Right atrium auricular region (tissue), 2 donors: Measurements from ENCODE around the gene DUSP7. TPM values are rescaled to one million over a fixed set of nuclear protein-coding genes. Genes with fewer than 3 reads are reported as not detected.

Experiments used
- DNase-seq: peaks from one replicate; pipeline ENCODE4 v3.0.0-alpha.2; 2019; ENCODE audit warnings: low spot score
- H3K27ac ChIP-seq, 2 donors: fragments of 200-600 bp; sonication (generic); 1 replicate in 1 of 2; 2 replicates in 1 of 2; pipeline ENCODE4 v1.5.1; 2016 to 2019
- H3K27me3 ChIP-seq, 2 donors: fragments of 200-600 bp; sonication (generic); one replicate each; pipeline versions ENCODE4 v1.5.1 to v1.6.0; 2017 to 2019
- H3K36me3 ChIP-seq: fragments of 200-600 bp; sonication (generic); one replicate; pipeline ENCODE4 v1.5.1; 2016
- H3K4me1 ChIP-seq, 2 donors: fragments of 200-600 bp; sonication (generic); one replicate each; pipeline versions ENCODE4 v1.5.1 to v1.6.0; 2017 to 2019
- H3K4me3 ChIP-seq, 2 donors: fragments of 200-600 bp; sonication (generic); 1 replicate in 1 of 2; 2 replicates in 1 of 2; pipeline ENCODE4 v1.5.1; 2017 to 2019; ENCODE audit warnings: mild to moderate bottlenecking in 1 of 2, moderate library complexity in 1 of 2
- H3K9me3 ChIP-seq, 2 donors: fragments of 200-600 bp; sonication (generic); one replicate each; pipeline ENCODE4 v1.5.1; 2019
- total RNA-seq, 2 donors: library from RNA; depleted of rRNA; stranded (reverse); fragments of >200 nt; gene quantifications; one replicate each; pipeline ENCODE4 v1.1.0, GENCODE V29; 2016
- TF ChIP-seq, protein P1 (sequence below), 2 donors: fragments of 200-600 bp; sonication (generic); IDR thresholded peaks; one replicate each; pipeline ENCODE4 v1.5.1; 2019; ENCODE audit warnings: antibody characterized with exemption in 2 of 2

Gene DUSP7
- total RNA-seq, 2 donors from 2014 or later: 17.7 to 33.7 TPM

DNA sequence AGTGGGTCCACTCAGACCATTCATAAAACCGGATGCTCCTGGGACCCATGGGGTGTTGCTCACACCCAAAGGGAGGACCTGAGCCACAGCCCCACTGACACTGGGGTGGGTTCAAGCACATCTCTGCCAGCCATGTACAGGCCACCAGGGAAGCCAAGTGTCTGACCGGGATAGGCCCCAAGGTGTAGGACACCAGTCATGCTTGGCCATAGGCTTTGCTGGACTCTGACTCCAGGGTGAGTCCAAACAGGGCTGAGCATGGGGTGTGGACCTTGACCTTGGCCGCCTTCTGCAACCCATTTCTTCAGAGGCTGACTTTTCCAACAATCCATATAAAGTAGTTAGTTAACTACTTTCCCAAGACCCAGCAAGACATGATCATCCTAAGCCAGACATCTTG is 31.4 kb upstream of the DUSP7 start:
- Histone ChIP-seq H3K4me3 (no peak overlapping the region), H3K27ac (no peak overlapping the region), H3K4me1 (peaks cover 0 to 57% of the 10 kb centered on the region in 2 donors), H3K9me3 (no peaks in the 10 kb centered on the region), H3K36me3 (no peaks in the 10 kb centered on the region), H3K27me3 (no peaks in the 10 kb centered on the region)
- no peak for DNase-seq
- TF ChIP-seq, protein P1, sequence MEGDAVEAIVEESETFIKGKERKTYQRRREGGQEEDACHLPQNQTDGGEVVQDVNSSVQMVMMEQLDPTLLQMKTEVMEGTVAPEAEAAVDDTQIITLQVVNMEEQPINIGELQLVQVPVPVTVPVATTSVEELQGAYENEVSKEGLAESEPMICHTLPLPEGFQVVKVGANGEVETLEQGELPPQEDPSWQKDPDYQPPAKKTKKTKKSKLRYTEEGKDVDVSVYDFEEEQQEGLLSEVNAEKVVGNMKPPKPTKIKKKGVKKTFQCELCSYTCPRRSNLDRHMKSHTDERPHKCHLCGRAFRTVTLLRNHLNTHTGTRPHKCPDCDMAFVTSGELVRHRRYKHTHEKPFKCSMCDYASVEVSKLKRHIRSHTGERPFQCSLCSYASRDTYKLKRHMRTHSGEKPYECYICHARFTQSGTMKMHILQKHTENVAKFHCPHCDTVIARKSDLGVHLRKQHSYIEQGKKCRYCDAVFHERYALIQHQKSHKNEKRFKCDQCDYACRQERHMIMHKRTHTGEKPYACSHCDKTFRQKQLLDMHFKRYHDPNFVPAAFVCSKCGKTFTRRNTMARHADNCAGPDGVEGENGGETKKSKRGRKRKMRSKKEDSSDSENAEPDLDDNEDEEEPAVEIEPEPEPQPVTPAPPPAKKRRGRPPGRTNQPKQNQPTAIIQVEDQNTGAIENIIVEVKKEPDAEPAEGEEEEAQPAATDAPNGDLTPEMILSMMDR (IDR thresholded peaks at IDR 0.05): no peak

DNA sequence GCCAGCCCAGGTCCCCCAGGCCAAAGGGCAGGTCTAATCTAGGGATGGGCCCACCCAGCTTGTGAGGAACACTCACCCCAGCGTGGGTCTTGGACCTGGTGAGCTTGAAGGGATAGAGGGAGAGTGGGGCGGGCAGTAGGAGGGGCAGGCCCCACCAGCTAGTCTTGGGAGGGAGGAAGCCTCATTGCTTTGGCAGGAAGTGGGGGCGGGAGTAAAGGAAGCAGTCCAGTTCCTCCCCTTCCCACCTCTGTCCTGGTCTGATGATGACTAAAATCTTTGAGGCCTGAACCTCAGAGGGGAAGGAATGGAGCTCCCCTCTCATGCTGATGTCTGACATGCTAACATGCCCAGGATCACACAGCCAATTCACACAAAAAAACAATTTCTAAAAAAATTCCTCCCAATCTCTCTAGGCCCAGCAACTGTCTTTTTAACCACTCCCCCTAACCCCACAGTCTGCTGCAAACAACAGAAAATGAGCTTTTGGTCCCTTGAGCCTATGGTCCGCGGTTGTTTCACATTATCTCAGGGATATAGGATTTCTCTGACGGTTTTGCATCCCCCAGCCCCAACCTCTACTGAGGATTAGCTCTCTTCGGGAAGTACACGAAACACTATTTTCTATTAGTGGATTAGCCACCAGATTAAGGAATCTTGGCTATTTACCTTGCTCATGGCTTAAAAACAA is 30.7 kb upstream of the DUSP7 start:
- H3K4me3 ChIP-seq: no peak overlapping the region
- no peaks in the 10 kb centered on the region for H3K27me3 ChIP-seq
- peaks cover 0 to 54% of the 10 kb centered on the region in 2 donors for H3K4me1 ChIP-seq
- H3K9me3 ChIP-seq: no peaks in the 10 kb centered on the region
- TF ChIP-seq, protein P1 (IDR thresholded peaks at IDR 0.05): no peak
- no peak for DNase-seq
- H3K27ac ChIP-seq: peak overlapping the region in 1 of 2 donors; percentile 26
- no peaks in the 10 kb centered on the region for H3K36me3 ChIP-seq

DNA sequence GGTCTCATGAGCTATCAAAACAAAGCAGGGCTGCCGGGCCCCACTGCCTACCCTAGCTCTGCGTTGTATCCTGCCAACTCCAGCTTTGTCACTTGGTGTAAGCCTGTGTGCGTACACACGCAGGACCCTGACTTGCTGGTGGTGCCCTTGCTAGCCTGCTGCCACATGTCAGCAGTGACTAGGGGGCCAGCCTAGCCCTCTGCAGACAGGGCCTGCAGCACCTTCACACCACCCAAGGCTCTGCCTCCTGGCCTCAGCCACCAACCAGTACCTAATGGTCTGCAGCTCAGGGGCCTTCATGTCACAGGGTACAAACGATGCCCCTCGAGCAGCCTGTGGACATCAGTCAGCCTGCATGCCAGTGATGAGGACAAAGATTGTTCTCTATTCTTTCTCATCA is 30.1 kb upstream of the DUSP7 start:
- Histone ChIP-seq H3K36me3 (no peaks in the 10 kb centered on the region), H3K27me3 (no peaks in the 10 kb centered on the region), H3K4me1 (peaks cover 0 to 47% of the 10 kb centered on the region in 2 donors), H3K27ac (no peak overlapping the region), H3K4me3 (no peak overlapping the region), H3K9me3 (no peaks in the 10 kb centered on the region)
- TF ChIP-seq, protein P1 (IDR thresholded peaks at IDR 0.05): no peak
- DNase-seq: no peak

DNA sequence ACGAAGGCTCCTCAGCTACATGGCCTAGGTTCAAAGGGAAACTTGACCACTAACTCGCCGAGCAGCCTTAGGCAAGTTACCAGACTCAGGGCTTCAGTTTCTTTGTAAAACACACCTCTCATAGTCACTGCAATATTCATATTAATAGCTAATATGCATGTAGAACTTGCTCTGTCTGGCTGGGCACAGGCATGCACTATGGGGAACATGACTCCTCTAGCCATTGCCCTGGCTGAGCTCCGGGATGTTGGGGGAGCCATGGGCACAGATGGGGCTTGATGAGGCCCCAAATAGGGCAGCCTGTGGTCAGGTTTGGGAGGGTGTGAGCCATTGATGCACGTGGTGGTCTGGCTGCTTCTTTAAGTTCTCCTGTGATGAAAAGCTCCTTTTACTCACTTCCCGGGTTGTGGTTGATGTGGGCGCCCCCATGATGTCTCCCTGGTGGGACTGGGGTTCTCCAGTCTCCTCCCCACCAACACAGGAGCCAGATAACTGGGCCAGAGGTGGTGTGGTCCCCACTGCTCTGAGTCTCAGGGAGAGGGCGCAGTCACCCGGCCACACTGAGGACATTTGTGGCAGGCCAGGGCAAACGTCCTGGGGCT is 29.4 kb upstream of the DUSP7 start:
- Histone ChIP-seq H3K4me3 (no peak overlapping the region), H3K9me3 (no peaks in the 10 kb centered on the region), H3K4me1 (peaks cover 0 to 40% of the 10 kb centered on the region in 2 donors), H3K36me3 (no peaks in the 10 kb centered on the region), H3K27ac (no peak overlapping the region), H3K27me3 (no peaks in the 10 kb centered on the region)
- TF ChIP-seq, protein P1 (IDR thresholded peaks at IDR 0.05): no peak
- DNase-seq: no peak

DNA sequence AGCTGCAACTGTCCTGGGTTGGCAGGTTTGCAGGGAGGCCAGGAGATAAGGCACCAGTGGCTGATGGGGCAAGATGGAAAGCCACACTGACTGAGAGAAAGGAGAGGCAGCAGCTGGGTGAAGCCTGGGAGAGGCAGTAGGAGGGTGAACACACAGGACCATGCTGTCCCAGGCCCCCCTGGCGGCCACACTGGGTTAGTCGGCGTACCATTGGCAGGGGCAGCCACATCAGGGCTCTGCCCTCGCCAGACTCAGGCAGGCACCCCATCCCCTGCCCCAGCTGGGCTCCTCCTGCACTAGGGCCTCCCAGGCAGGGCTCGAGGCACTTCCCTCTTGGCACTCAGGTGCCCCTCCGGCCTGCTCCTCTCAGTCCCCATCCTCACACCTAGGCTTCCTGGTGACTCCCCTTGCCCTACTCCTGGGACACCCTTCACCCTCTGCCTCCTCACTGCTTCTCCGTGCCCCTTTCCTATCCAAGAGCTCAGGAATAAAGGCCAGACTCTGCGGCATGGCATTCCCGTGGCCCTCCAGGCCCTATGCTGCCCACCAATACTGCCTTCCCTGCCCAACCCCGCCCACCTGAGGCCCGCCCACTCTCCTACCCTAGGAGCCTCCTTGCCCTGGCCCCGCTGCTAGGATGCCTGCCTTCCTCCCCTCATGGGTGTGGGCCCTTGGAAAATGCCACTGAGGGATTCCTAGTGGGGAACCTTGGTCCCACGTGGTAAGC is 28.7 kb upstream of the DUSP7 start:
- no peak for DNase-seq
- TF ChIP-seq, protein P1 (IDR thresholded peaks at IDR 0.05): no peak
- Histone ChIP-seq H3K27ac (no peak overlapping the region), H3K4me1 (peaks cover 0 to 34% of the 10 kb centered on the region in 2 donors), H3K36me3 (no peaks in the 10 kb centered on the region), H3K9me3 (no peaks in the 10 kb centered on the region), H3K27me3 (no peaks in the 10 kb centered on the region), H3K4me3 (no peak overlapping the region)
